Neural cell (in vitro differentiated cells): Measurements from ENCODE around the gene ZNF25. TPM values are rescaled to one million over a fixed set of nuclear protein-coding genes. Genes with fewer than 3 reads are reported as not detected.
A peak's percentile ranks its signal among the peaks of the same experiment; 100 is the strongest.
"Not testable (repeated sequence)": the region's sequence is repeated elsewhere in the genome, so short reads cannot be mapped to it uniquely, and the experiment has no call there.

Experiments
- H2AFZ ChIP-seq: fragments of 200-600, 300-800 bp; sonication (generic), shearing (Covaris generic); 2 replicates; pipeline ENCODE4 v1.6.0; 2014; ENCODE audit warnings: low read depth, mild to moderate bottlenecking, antibody characterized with exemption, low read length, moderate library complexity
- H3F3A ChIP-seq: fragments of 200-600 bp; shearing (Covaris generic); 2 replicates; pipeline ENCODE4 v1.6.1; 2016; ENCODE audit warnings: mild to moderate bottlenecking, moderate library complexity, mixed read lengths, antibody characterized with exemption, low read length; ENCODE audit not compliant: insufficient read depth, poor library complexity, severe bottlenecking
- H3K27ac ChIP-seq: fragments of 200-600, 300-800 bp; sonication (generic), shearing (Covaris generic); 2 replicates; pipeline ENCODE4 v1.5.1; 2014; ENCODE audit warnings: mild to moderate bottlenecking, low read length, moderate library complexity
- H3K27me3 ChIP-seq: fragments of 300-800, 200-600 bp; sonication (generic), shearing (Covaris generic); 2 replicates; pipeline ENCODE4 v1.6.0; 2014; ENCODE audit warnings: mild to moderate bottlenecking, low read depth, low read length, moderate library complexity; ENCODE audit not compliant: insufficient read depth
- H3K36me3 ChIP-seq: fragments of 300-800, 200-600 bp; sonication (generic), shearing (Covaris generic); 2 replicates; pipeline ENCODE4 v1.5.1; 2014; ENCODE audit warnings: mild to moderate bottlenecking, antibody characterized with exemption, low read length, moderate library complexity; ENCODE audit not compliant: insufficient read depth
- H3K4me2 ChIP-seq: fragments of 300-800, 200-600 bp; sonication (generic), shearing (Covaris generic); 2 replicates; pipeline ENCODE4 v1.6.0; 2014; ENCODE audit warnings: mild to moderate bottlenecking, low read length
- H3K4me3 ChIP-seq: fragments of 300-800, 200-600 bp; sonication (generic), shearing (Covaris generic); 2 replicates; pipeline ENCODE4 v1.5.1; 2014; ENCODE audit warnings: mild to moderate bottlenecking, low read length, moderate library complexity
- H3K79me2 ChIP-seq: fragments of 200-600 bp; shearing (Covaris generic); replicated peaks from 2 replicates; pipeline ENCODE4 v1.6.0; 2014; ENCODE audit warnings: mild to moderate bottlenecking, low read length, moderate library complexity; ENCODE audit not compliant: insufficient read depth
- H3K9ac ChIP-seq: fragments of 300-800, 200-600 bp; sonication (generic), shearing (Covaris generic); 2 replicates; pipeline ENCODE4 v1.6.1; 2016; ENCODE audit warnings: mild to moderate bottlenecking, low read length, mixed read lengths
- H3K9me2 ChIP-seq: fragments of 200-600 bp; shearing (Covaris generic); 2 replicates; pipeline ENCODE4 v1.6.1; 2016; ENCODE audit warnings: mild to moderate bottlenecking, low read length, mixed read lengths; ENCODE audit not compliant: insufficient read depth
- H3K9me3 ChIP-seq: fragments of 200-600, 300-800 bp; sonication (generic), shearing (Covaris generic); 2 replicates; pipeline ENCODE4 v1.6.1; 2016; ENCODE audit warnings: mild to moderate bottlenecking, mixed run types, low read length, moderate library complexity, mixed read lengths
- H4K20me1 ChIP-seq: fragments of 200-600 bp; shearing (Covaris generic); 2 replicates; pipeline ENCODE4 v1.6.1; 2016; ENCODE audit warnings: mild to moderate bottlenecking, mixed run types; ENCODE audit not compliant: insufficient read depth
- EP300 ChIP-seq: fragments of 450-650 bp; conservative IDR thresholded peaks from 2 replicates; pipeline ENCODE4 v1.6.1; 2014; ENCODE audit warnings: antibody characterized with exemption, mild to moderate bottlenecking, moderate library complexity; ENCODE audit not compliant: poor library complexity, severe bottlenecking
- EZH2 ChIP-seq: fragments of 200-600, 300-800 bp; shearing (Covaris generic), sonication (generic); IDR thresholded peaks from 2 replicates; pipeline ENCODE4 v1.6.1; 2014; ENCODE audit warnings: antibody characterized with exemption, low read length, borderline replicate concordance, mild to moderate bottlenecking; ENCODE audit not compliant: insufficient read depth, poor library complexity, severe bottlenecking
- MXI1 ChIP-seq: fragments of 450-650 bp; conservative IDR thresholded peaks from 2 replicates; pipeline ENCODE4 v1.6.1; 2014; ENCODE audit warnings: antibody characterized with exemption, mild to moderate bottlenecking; ENCODE audit not compliant: poor library complexity, severe bottlenecking
- POLR2AphosphoS5 ChIP-seq: IDR thresholded peaks from 2 replicates; pipeline ENCODE4 v1.6.1; 2012
- RAD21 ChIP-seq: fragments of 450-650 bp; conservative IDR thresholded peaks from 2 replicates; pipeline ENCODE4 v1.6.1; 2014; ENCODE audit warnings: antibody characterized with exemption, mild to moderate bottlenecking, moderate library complexity
- SMC3 ChIP-seq: fragments of 450-650 bp; conservative IDR thresholded peaks from 2 replicates; pipeline ENCODE4 v1.6.1; 2014; ENCODE audit warnings: antibody characterized with exemption, mild to moderate bottlenecking, moderate library complexity; ENCODE audit not compliant: poor library complexity
- TAF1 ChIP-seq: IDR thresholded peaks from 2 replicates; pipeline ENCODE4 v1.6.1; 2012; ENCODE audit warnings: low read depth
- polyA minus RNA-seq: library from RNA; depleted of rRNA, polyadenylated mRNA; stranded (reverse); fragments of >200 nt; gene quantifications from 2 replicates; pipeline ENCODE4 v1.2.3, GENCODE V29; 2014
- polyA plus RNA-seq: library from polyadenylated mRNA; depleted of rRNA; stranded (reverse); fragments of >200 nt; gene quantifications from 2 replicates; pipeline ENCODE4 v1.2.3, GENCODE V29; 2014
- TF ChIP-seq, protein P1 (sequence below): fragments of 450-650 bp; IDR thresholded peaks from 2 replicates; pipeline ENCODE4 v1.5.1; 2014; ENCODE audit warnings: antibody characterized with exemption, mild to moderate bottlenecking, moderate library complexity; ENCODE audit not compliant: poor library complexity, severe bottlenecking
- TF ChIP-seq, protein P2 (sequence below): IDR thresholded peaks from 2 replicates; pipeline ENCODE4 v1.6.1; 2012; ENCODE audit warnings: borderline replicate concordance

Gene ZNF25
- polyA plus RNA-seq (72.6 and 81.6 TPM in 2 replicates), polyA minus RNA-seq (83.1 and 83.3 TPM in 2 replicates)

DNA sequence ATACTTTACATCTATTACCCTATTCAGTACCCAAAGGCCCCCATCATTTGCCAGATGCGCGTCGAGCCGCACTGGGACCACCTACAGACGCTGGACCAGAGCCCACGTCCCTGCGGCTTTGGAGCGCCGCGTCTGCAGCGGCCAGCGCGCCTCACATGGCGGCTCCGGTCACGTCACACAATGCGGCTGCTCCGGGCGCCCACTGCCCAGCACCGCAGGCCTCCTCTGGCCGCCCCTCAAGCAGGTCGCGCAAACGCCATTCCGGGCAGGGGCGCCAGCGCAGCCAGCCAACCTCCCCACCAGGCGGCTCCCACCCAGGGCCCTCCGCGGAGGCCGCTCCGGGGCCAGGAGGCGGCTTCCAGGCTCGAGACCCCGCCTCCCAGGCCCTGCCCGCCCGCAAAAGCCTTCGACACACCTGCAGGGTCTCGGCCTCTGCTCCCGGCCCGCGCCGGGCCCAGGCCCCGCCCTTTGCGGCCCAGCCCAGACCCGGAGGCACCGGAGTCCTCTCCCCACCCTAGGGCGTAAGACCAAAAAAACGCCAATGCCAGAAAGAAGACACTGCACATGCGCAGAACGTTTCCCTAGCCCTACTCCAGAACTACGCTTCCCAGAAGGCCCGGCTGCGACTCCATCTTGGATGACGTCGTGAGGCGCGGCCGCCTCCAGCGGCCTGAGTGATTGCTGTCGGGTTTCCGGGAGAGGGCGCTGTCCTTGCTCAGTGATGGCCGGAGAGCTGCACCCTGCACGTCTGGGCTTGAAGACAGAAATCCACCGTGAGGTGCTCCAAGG is at the start of gene ZNF25:
Gene ZNF25 (minus strand): TSS at position 557 of the 789 bp plus-strand sequence. CDS start 4,925 bp downstream, outside the sequence.
- peaks cover 29% of the 10 kb centered on the region for H3K79me2 ChIP-seq
- peak within 1 kb of the TSS; percentile 98 for H3K4me3 ChIP-seq
- peak within 1 kb of the TSS; percentile 98 for H3K9ac ChIP-seq
- no peaks in the 10 kb centered on the region for H3K9me2 ChIP-seq
- peaks cover 10% of the 10 kb centered on the region for H3K9me3 ChIP-seq
- H3K36me3 ChIP-seq = no peaks in the 10 kb centered on the region
- peak within 1 kb of the TSS; percentile 80 for H2AFZ ChIP-seq
- H3K4me2 ChIP-seq = peak within 1 kb of the TSS; percentile 63
- TF ChIP-seq RAD21 (peak; percentile 71), TAF1 (peak; percentile 91), POLR2AphosphoS5 (peak; percentile 96), EP300 (peak; percentile 49), EZH2 (no peak), SMC3 (peak; percentile 77), MXI1 (peak; percentile 74)
- TF ChIP-seq, protein P1, sequence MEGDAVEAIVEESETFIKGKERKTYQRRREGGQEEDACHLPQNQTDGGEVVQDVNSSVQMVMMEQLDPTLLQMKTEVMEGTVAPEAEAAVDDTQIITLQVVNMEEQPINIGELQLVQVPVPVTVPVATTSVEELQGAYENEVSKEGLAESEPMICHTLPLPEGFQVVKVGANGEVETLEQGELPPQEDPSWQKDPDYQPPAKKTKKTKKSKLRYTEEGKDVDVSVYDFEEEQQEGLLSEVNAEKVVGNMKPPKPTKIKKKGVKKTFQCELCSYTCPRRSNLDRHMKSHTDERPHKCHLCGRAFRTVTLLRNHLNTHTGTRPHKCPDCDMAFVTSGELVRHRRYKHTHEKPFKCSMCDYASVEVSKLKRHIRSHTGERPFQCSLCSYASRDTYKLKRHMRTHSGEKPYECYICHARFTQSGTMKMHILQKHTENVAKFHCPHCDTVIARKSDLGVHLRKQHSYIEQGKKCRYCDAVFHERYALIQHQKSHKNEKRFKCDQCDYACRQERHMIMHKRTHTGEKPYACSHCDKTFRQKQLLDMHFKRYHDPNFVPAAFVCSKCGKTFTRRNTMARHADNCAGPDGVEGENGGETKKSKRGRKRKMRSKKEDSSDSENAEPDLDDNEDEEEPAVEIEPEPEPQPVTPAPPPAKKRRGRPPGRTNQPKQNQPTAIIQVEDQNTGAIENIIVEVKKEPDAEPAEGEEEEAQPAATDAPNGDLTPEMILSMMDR = peak; percentile 99
- TF ChIP-seq, protein P2, sequence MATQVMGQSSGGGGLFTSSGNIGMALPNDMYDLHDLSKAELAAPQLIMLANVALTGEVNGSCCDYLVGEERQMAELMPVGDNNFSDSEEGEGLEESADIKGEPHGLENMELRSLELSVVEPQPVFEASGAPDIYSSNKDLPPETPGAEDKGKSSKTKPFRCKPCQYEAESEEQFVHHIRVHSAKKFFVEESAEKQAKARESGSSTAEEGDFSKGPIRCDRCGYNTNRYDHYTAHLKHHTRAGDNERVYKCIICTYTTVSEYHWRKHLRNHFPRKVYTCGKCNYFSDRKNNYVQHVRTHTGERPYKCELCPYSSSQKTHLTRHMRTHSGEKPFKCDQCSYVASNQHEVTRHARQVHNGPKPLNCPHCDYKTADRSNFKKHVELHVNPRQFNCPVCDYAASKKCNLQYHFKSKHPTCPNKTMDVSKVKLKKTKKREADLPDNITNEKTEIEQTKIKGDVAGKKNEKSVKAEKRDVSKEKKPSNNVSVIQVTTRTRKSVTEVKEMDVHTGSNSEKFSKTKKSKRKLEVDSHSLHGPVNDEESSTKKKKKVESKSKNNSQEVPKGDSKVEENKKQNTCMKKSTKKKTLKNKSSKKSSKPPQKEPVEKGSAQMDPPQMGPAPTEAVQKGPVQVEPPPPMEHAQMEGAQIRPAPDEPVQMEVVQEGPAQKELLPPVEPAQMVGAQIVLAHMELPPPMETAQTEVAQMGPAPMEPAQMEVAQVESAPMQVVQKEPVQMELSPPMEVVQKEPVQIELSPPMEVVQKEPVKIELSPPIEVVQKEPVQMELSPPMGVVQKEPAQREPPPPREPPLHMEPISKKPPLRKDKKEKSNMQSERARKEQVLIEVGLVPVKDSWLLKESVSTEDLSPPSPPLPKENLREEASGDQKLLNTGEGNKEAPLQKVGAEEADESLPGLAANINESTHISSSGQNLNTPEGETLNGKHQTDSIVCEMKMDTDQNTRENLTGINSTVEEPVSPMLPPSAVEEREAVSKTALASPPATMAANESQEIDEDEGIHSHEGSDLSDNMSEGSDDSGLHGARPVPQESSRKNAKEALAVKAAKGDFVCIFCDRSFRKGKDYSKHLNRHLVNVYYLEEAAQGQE = peak; percentile 78
- peak within 1 kb of the TSS; percentile 94 for H3K27ac ChIP-seq
- H3K27me3 ChIP-seq = no peaks in the 10 kb centered on the region
- no peaks in the 10 kb centered on the region for H3F3A ChIP-seq
- H4K20me1 ChIP-seq = no peaks in the 10 kb centered on the region

DNA sequence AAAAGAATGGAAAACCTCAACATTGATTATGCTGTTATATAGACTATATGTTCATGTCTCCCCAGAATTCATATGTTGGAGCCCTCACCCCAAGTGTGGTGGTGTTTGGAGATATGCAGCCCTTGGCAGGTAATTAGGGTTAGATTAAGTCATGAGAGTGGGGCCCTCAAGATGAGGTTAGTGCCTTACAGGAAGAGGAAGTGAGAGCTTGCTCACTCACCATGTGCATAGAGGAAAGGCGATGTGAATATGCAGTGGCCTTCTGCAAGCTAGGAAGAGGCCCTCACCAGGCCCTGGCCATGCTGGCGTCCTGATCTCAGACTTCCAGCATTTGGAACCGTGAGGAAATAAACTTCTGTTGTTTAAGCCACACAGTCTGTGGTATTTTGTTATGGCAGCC is 48.8 kb upstream of the ZNF25 start:
- Histone ChIP-seq H3K79me2 (no peaks in the 10 kb centered on the region), H4K20me1 (no peaks in the 10 kb centered on the region), H3K9ac (no peak overlapping the region), H2AFZ (no peak overlapping the region), H3K27me3 (no peaks in the 10 kb centered on the region), H3K9me2 (no peaks in the 10 kb centered on the region), H3K4me3 (no peak overlapping the region), H3K27ac (no peak overlapping the region), H3K4me2 (no peak overlapping the region), H3K36me3 (peaks cover 17% of the 10 kb centered on the region), H3K9me3 (no peaks in the 10 kb centered on the region), H3F3A (no peaks in the 10 kb centered on the region)
- TF ChIP-seq SMC3 = no peak
- no peak for TF ChIP-seq EZH2
- TF ChIP-seq, protein P1 = no peak
- TF ChIP-seq POLR2AphosphoS5 = no peak
- TF ChIP-seq TAF1 = no peak

DNA sequence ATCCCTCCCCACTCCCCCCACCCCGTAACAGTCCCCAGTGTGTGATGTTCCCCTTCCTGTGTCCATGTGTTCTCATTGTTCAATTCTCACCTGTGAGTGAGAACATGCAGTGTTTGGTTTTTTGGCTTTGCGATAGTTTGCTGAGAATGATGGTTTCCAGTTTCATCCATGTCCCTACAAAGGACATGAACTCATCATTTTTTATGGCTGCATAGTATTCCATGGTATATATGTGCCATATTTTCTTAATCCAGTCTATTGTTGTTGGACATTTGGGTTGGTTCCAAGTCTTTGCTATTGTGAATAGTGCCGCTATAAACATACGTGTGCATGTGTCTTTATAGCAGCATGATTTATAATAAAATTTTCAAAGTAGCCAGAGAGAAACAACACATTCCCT is 42.7 kb upstream of the ZNF25 start:
- not testable (repeated sequence) for H3K9me2 ChIP-seq, H3F3A ChIP-seq, H3K9ac ChIP-seq, H3K4me2 ChIP-seq, H4K20me1 ChIP-seq, H3K9me3 ChIP-seq, H2AFZ ChIP-seq, H3K27me3 ChIP-seq, H3K27ac ChIP-seq, H3K4me3 ChIP-seq, H3K79me2 ChIP-seq
- peaks cover 15% of the 10 kb centered on the region for H3K36me3 ChIP-seq
